Breast epithelium (tissue), 4 donors: ENCODE measurements around the gene FAM117B. TPM values are rescaled to one million over a fixed set of nuclear protein-coding genes. Genes with fewer than 3 reads are reported as not detected.

Experiments used
- DNase-seq, 2 donors: peaks; one replicate each; pipeline ENCODE4 v3.0.0-alpha.2; 2019; ENCODE audit warnings: low spot score in 2 of 2
- H3K27ac ChIP-seq, 2 donors: fragments of 200-600 bp; sonication (generic) in 1 of 2; one replicate each; pipeline ENCODE4 v1.5.1; 2016 to 2019; ENCODE audit warnings: mild to moderate bottlenecking in 1 of 2
- H3K27me3 ChIP-seq, 2 donors: fragments of 200-600 bp; sonication (generic) in 1 of 2; one replicate each; pipeline versions ENCODE4 v1.5.1 to v1.6.0; 2017 to 2019; ENCODE audit warnings: control low read depth in 1 of 2, mild to moderate bottlenecking in 1 of 2
- H3K36me3 ChIP-seq: fragments of 200-600 bp; one replicate; pipeline ENCODE4 v1.5.1; 2019
- H3K4me1 ChIP-seq, 2 donors: fragments of 200-600 bp; sonication (generic); one replicate each; pipeline ENCODE4 v1.5.1; 2016 to 2019; ENCODE audit warnings: control low read depth in 1 of 2
- H3K4me3 ChIP-seq, 3 donors: fragments of 200-600 bp; sonication (generic); 1 replicate in 2 of 3; 2 replicates in 1 of 3; pipeline ENCODE4 v1.5.1; 2016 to 2019; ENCODE audit warnings: mild to moderate bottlenecking in 3 of 3, moderate library complexity in 2 of 3
- H3K9me3 ChIP-seq, 2 donors: fragments of 200-600 bp; sonication (generic) in 1 of 2; one replicate each; pipeline ENCODE4 v1.5.1; 2016 to 2019; ENCODE audit warnings: control low read depth in 1 of 2
- POLR2A ChIP-seq: fragments of 450-650 bp; IDR thresholded peaks from one replicate; pipeline ENCODE4 v1.6.1; 2016; ENCODE audit warnings: antibody characterized with exemption, mild to moderate bottlenecking, moderate library complexity
- POLR2AphosphoS5 ChIP-seq, 3 donors: sonication (generic); formaldehyde crosslinking; IDR thresholded peaks; one replicate each; pipeline ENCODE4 v1.6.1; 2017; ENCODE audit warnings: antibody characterized with exemption in 3 of 3
- intact Hi-C: fragments of 100-400 bp; cut with DNase I; formaldehyde crosslinking; loops from one replicate; pipeline ENCODE4 v1.15.1; 2023; ENCODE audit warnings: low total_unique reads
- total RNA-seq, 3 donors: library from RNA; depleted of rRNA; stranded (reverse); fragments of >200 nt; gene quantifications; one replicate each; pipeline ENCODE4 v1.1.0, GENCODE V29; 2016
- TF ChIP-seq, protein P1 (sequence below), 3 donors: fragments of 450-650 bp; IDR thresholded peaks; one replicate each; pipeline ENCODE4 v1.5.1; 2016 to 2017; ENCODE audit warnings: antibody characterized with exemption in 3 of 3, mild to moderate bottlenecking in 3 of 3, moderate library complexity in 3 of 3

FAM117B gene
- total RNA-seq, 3 donors from 2014 or later = 9.4 to 13.1 (median 11.9) TPM

DNA sequence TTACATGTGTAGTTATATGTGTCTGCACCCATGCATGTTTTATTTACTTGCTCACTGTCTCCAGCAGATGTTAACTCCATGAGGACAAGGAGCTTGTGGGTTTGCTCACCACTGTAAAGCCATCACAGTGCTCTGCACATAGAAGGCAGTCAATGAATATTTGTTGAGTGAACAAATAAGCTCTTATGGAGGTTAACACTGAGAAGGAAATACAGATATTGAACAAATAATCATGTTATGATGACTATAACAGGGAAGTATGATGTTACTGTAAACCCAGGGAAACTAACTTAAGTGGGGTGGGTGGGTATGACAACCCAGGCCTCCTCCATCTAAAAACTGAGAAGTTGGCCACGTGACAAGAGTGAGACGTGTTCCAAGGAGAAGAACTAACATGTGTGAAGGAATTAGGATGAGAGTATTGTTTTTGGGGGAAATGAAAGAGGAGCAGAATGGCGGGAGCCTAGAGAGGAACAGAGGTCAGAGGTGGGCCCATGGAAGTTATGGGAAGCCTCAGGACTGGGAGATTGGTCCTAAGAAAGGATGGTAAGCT lies 6.0 kb upstream of the FAM117B start:
- TF ChIP-seq POLR2A = no peak
- TF ChIP-seq, protein P1, sequence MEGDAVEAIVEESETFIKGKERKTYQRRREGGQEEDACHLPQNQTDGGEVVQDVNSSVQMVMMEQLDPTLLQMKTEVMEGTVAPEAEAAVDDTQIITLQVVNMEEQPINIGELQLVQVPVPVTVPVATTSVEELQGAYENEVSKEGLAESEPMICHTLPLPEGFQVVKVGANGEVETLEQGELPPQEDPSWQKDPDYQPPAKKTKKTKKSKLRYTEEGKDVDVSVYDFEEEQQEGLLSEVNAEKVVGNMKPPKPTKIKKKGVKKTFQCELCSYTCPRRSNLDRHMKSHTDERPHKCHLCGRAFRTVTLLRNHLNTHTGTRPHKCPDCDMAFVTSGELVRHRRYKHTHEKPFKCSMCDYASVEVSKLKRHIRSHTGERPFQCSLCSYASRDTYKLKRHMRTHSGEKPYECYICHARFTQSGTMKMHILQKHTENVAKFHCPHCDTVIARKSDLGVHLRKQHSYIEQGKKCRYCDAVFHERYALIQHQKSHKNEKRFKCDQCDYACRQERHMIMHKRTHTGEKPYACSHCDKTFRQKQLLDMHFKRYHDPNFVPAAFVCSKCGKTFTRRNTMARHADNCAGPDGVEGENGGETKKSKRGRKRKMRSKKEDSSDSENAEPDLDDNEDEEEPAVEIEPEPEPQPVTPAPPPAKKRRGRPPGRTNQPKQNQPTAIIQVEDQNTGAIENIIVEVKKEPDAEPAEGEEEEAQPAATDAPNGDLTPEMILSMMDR (IDR thresholded peaks at IDR 0.05) = no peak
- TF ChIP-seq POLR2AphosphoS5 (IDR thresholded peaks at IDR 0.05) = no peak
- no peaks in the 10 kb centered on the region for H3K27me3 ChIP-seq
- no peaks in the 10 kb centered on the region for H3K4me1 ChIP-seq
- H3K9me3 ChIP-seq = no peaks in the 10 kb centered on the region
- no peaks in the 10 kb centered on the region for H3K36me3 ChIP-seq
- no peak overlapping the region for H3K4me3 ChIP-seq
- H3K27ac ChIP-seq = no peak overlapping the region
- intact Hi-C loops = no loop called here
- no peak for DNase-seq

GRCh38 chr2:202632682-202633290 lies 2.0 kb upstream of the FAM117B start:
- Histone ChIP-seq H3K27ac (peak overlapping the region in 1 of 2 donors; percentile 44), H3K27me3 (no peaks in the 10 kb centered on the region), H3K4me1 (no peaks in the 10 kb centered on the region), H3K4me3 (no peak overlapping the region), H3K36me3 (no peaks in the 10 kb centered on the region), H3K9me3 (no peaks in the 10 kb centered on the region)
- no peak for DNase-seq
- intact Hi-C loops = no loop called here
- TF ChIP-seq POLR2AphosphoS5 (IDR thresholded peaks at IDR 0.05) (no peak), POLR2A (no peak)
- TF ChIP-seq, protein P1 (IDR thresholded peaks at IDR 0.05) = no peak

DNA sequence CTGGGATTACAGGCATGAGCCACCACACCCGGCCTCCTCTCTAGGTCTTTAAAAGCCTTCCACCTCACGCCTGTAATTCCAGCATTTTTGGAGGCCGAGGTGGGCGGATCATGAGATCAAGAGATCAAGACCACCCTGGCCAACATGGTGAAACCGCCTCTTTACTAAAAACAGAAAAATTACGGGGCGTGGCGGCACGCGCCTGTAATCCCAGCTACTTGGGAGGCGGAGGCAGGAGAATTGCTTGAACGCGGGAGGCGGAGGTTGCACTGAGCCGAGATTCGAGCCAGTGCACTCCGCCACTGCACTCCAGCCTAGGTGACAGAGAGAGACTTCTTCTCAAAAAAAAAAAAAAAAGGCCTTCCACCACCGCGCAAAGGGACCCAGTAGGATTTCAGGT lies 1.3 kb upstream of the FAM117B start:
- no peak for DNase-seq
- H3K27ac ChIP-seq = peak overlapping the region in 1 of 2 donors; percentile 87
- intact Hi-C loops = no loop called here

GRCh38 chr2:202635428-202636212 lies 851 bp downstream of the FAM117B start:
- H3K36me3 ChIP-seq = no peaks in the 10 kb centered on the region
- intact Hi-C loops = no loop called here
- H3K27ac ChIP-seq = peak overlapping the region; percentile 87 to 93
- no peak for TF ChIP-seq POLR2A
- TF ChIP-seq, protein P1 (IDR thresholded peaks at IDR 0.05) = no peak
- TF ChIP-seq POLR2AphosphoS5 (IDR thresholded peaks at IDR 0.05) = no peak
- H3K4me1 ChIP-seq = no peaks in the 10 kb centered on the region
- no peaks in the 10 kb centered on the region for H3K9me3 ChIP-seq
- no peaks in the 10 kb centered on the region for H3K27me3 ChIP-seq
- peak; percentile 55 to 75 for DNase-seq
- peak overlapping the region; percentile 97 to 99 (median 98) for H3K4me3 ChIP-seq

More for the DNA sequence above, 1.3 kb upstream of the FAM117B start:
- Histone ChIP-seq H3K4me3 (no peak overlapping the region), H3K9me3 (no peaks in the 10 kb centered on the region), H3K4me1 (no peaks in the 10 kb centered on the region), H3K36me3 (no peaks in the 10 kb centered on the region), H3K27me3 (no peaks in the 10 kb centered on the region)
- TF ChIP-seq POLR2A (no peak), POLR2AphosphoS5 (IDR thresholded peaks at IDR 0.05) (no peak)
- TF ChIP-seq, protein P1 (IDR thresholded peaks at IDR 0.05) = no peak

DNA sequence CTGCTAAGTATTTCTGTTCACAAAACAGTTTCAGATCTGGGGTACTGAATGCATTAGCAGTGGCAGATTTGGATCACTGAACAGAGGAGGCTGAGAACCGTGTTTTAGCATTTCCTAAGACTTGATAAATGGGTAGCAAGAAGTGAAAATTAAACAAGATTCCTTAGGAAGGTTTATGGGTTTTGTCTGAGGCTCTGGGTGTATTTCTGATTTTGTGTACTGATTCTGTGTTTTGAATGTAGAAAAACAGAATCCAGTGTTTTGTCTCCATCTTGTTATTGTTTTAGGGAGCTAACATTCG lies 1.4 kb downstream of the FAM117B start:
- no peaks in the 10 kb centered on the region for H3K36me3 ChIP-seq
- H3K4me3 ChIP-seq = peak overlapping the region; percentile 97 to 99 (median 98)
- intact Hi-C loops = no loop called here
- no peaks in the 10 kb centered on the region for H3K4me1 ChIP-seq
- no peak for DNase-seq
- peak overlapping the region; percentile 87 to 93 for H3K27ac ChIP-seq
- no peaks in the 10 kb centered on the region for H3K9me3 ChIP-seq
- TF ChIP-seq POLR2AphosphoS5 (IDR thresholded peaks at IDR 0.05) (no peak), POLR2A (no peak)
- TF ChIP-seq, protein P1 (IDR thresholded peaks at IDR 0.05) = no peak
- H3K27me3 ChIP-seq = no peaks in the 10 kb centered on the region
